Astrocyte of the cerebellum (primary cell): ENCODE data around the gene MXD4.

Experiments
- DNase-seq: peaks from one replicate; pipeline ENCODE4 v3.0.0-alpha.2; 2011; ENCODE audit warnings: low read depth
- H3K4me3 ChIP-seq: 2 replicates; pipeline ENCODE4 v1.5.1; 2011; ENCODE audit warnings: mild to moderate bottlenecking, low read depth, low read length, moderate library complexity
- CTCF ChIP-seq: IDR thresholded peaks from 2 replicates; pipeline ENCODE4 v1.5.1; 2012; ENCODE audit warnings: low read length, low read depth, moderate library complexity, mild to moderate bottlenecking; ENCODE audit errors: missing control alignments
- in situ Hi-C: cut with HindIII; loops from 2 replicates; pipeline ENCODE4 v1.10.0; 2017; ENCODE audit warnings: low sequenced_read_pairs

The MXD4 gene

GRCh38 chr4:2287594-2287915, 25.6 kb upstream of the MXD4 start:
- in situ Hi-C loops = no loop called here
- H3K4me3 ChIP-seq = no peak overlapping the region

GRCh38 chr4:2286904-2287593, 25.1 kb upstream of the MXD4 start:
- in situ Hi-C loops = no loop called here
- no peak overlapping the region for H3K4me3 ChIP-seq
- no peak for TF ChIP-seq CTCF
- DNase-seq = no peak

More at GRCh38 chr4:2287594-2287915, 25.6 kb upstream of the MXD4 start:
- no peak for DNase-seq
- TF ChIP-seq CTCF = no peak

DNA sequence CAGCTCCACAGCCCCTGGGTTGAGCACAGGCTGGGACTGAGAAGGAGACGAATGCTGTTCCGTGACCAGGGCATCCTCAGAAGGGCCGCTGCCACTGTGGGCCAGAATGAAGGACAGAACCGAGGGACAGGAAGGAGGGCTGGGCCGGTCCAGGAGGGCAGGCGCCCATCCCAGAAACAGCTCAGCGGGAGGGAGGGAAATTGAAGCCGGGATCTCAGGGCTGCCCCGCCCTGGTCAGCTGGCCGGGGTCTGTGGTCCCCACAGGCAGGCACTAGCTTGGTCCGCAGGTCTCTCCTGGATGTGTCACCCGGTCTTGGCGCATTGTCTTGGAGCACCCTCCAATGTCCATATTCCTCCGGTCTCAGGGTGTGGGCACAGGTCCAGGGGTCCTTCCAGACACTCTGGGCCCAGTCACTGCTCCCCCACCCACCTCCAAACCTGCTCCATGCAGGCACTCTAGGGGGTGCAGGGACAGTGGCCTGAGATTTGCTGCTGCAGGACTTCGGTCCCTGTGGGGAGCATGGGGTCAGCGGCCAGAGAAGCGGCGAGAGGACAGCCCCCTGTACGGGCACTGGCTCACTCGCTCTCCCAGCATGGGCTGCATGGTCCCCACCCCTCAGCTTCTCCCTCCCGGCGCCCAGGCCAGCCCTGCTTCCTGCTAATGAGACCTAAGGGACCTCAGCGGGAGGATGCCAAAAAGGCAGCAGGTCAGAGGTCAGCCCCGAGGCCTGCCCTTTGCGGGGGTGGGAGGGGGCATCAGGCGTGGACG, 23.9 kb upstream of the MXD4 start:
- no peak for DNase-seq
- no peak for TF ChIP-seq CTCF
- in situ Hi-C loops = no loop called here
- H3K4me3 ChIP-seq = no peak overlapping the region

- TF ChIP-seq CTCF = no peak
- in situ Hi-C loops = no loop called here
- peak; percentile 23 for DNase-seq
- no peak overlapping the region for H3K4me3 ChIP-seq
These were observed 23.2 kb upstream of the MXD4 start for GRCh38 chr4:2284934-2285612.

GRCh38 chr4:2284161-2284933, 22.4 kb upstream of the MXD4 start:
- H3K4me3 ChIP-seq = no peak overlapping the region
- DNase-seq = no peak
- no peak for TF ChIP-seq CTCF
- in situ Hi-C loops = no loop called here

DNA sequence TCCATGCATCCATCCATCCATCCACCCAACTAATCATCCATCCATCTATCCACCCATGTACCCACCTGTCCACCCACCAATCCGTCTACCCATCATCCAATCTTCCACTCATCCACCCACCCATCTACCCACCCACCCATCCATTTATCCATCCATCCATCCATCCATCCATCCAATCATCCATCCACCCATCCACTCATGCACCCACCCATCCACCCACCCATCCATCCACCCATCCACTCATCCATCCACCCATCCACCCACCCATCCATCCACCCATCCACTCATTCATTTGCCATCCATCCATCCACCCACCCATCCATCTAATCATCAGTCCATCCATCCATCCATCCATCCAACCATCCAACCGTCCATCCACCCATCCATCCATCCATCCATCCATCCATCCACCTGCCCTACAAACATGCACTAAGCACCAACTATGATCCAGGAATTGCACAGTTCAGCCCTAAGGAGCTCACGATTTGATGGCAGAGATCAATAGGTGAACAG, 21.3 kb upstream of the MXD4 start:
- no peak overlapping the region for H3K4me3 ChIP-seq
- TF ChIP-seq CTCF = no peak
- DNase-seq = no peak
- in situ Hi-C loops = no loop called here
